HG02623 (cell line): ENCODE data around the gene KCNT1.

Source experiments
- ATAC-seq: cut with Tn5 transposase; IDR thresholded peaks from one replicate; pipeline ENCODE4 v1.9.1; 2021; ENCODE audit warnings: moderate library complexity; ENCODE audit not compliant: unreplicated experiment

The KCNT1 gene

DNA sequence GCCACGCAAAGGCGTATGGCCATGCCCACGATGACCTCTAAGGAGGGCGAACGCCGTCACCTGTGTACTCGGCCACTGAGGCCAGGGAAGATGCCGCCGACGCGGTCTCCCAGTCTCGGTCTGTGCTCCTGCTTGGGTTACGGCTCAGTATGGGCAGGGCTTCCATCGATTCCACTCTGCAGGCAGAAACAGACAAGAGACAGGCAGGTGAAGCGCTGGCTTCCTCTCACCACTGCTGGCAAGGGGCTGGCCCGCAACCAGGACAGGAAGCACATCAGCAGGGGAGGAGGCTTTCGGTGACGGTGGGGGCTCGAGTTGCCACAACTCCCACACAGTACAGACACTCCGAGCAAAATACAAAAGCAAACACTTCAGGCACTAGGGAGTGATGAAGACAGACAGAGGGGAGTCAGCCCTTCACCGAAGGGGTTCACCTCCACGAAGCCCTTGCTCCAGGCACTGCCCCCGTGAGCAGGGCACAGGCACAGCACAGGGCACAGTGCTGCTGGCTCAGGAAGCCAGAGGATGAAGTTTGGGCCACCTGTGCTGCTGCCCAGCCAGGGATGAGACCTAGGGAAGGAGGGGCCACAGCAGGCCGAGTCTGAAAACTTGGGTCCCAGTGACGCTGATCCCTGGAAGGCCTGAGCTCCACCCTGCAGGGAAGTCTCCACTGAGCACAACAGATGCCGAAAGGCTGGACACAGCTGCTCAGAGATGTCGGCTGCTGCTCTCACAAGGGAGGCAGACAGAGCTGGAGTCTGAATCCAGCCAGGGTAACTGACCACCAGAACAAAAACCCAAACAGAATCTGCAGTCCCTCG, 114.1 kb downstream of the KCNT1 start:
- no peak for ATAC-seq

DNA sequence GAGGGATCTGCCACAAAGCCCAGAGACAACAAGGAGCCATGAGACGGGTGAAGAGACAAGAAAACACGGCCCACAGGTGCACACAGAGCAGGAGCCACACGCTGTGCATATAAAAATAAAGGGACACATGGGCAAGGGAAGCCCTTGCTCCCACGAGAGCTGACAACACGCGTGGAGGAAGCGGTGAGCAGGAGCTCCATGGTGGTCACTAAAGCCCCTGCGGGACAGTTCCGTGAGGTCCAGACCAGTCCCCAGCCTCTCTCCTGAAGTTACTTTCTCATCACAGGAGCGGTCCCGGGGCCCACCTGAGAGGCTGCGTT, 114.6 kb downstream of the KCNT1 start:
- ATAC-seq: no peak

DNA sequence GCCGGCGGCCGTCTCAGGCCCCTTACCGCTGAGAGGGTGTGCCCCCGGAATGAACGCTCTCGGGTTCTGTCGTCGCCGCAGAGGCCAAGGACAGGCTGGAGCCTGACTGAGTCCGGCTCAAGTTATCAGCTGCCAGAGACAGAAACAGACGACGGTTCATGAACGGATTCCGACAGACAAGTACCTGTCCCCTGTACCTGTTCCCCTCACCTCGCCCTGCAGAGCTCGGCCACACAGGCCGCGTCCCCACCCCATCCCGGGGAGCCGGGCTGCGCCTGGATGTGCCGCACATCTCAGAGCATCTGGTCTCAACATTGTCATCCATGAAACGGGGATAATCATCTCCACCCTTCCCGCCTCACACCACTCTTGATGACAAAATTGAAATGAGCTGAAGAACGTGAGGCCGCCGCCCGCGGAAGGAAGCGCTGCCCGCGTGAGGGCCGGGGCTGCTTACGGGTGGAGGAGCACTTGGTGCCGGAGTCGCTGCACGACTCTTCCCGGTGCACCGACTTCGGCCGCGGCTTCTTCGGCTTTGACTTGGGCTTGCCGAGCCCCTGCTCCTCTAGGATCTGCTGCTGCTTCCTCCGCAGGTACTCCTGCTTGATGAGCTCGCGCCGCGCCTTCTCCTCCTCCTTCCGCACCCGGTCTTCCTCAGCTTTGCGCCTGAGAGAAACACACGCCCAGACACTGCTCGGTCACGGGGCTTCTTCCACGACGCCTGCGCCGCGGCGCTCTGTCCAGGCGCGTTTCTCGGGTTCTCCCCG, 116.1 kb downstream of the KCNT1 start:
- no peak for ATAC-seq

- no peak for ATAC-seq
Observed at GRCh38 chr9:135818718-135819475, 116.9 kb downstream of the KCNT1 start.

- no peak for ATAC-seq
Observed at GRCh38 chr9:135819905-135820304, 117.9 kb downstream of the KCNT1 start.

GRCh38 chr9:135820661-135821060, 118.7 kb downstream of the KCNT1 start:
- no peak for ATAC-seq

DNA sequence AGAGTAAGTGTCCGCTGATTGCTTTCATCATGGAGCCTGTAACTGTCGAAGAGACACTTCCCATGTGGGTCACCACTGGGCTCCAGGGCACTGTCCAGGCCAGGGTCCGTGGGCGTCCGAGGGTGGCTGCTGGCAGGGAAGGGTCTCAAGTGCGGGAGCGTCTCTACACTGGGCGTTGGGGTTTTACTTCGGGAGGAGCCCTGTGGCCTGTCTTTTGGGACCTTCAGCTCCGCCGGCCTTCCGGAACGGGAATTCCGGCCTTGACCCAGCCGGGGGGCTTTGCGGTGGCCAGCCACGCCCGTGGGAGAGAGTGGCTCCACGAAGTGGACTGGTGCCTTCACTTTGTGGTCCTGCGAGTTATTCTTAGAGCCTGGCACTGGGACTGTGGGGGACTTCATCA, 119.1 kb downstream of the KCNT1 start:
- no peak for ATAC-seq

GRCh38 chr9:135821733-135822373, 119.9 kb downstream of the KCNT1 start:
- ATAC-seq: no peak

GRCh38 chr9:135822374-135822755, 120.4 kb downstream of the KCNT1 start:
- ATAC-seq: no peak

DNA sequence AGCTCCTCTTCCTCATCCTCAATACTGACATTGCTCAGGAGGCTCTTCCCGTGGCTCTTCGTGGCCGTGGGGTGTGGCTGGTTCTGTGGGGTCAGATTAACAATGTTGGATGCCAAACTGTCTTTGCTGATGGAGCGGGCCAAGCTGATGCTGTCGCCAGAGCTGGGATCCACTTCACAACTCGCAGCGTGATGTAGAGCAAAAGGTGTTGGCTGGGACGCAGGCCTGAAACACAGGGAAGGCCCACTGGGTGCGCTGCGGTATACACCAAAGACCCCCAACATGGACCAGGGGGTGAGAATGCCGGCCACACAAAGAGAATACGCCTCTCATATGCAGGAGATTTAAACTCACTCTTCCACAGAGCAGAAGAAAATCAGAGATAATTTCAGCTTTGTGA, 121.1 kb downstream of the KCNT1 start:
- ATAC-seq: no peak

DNA sequence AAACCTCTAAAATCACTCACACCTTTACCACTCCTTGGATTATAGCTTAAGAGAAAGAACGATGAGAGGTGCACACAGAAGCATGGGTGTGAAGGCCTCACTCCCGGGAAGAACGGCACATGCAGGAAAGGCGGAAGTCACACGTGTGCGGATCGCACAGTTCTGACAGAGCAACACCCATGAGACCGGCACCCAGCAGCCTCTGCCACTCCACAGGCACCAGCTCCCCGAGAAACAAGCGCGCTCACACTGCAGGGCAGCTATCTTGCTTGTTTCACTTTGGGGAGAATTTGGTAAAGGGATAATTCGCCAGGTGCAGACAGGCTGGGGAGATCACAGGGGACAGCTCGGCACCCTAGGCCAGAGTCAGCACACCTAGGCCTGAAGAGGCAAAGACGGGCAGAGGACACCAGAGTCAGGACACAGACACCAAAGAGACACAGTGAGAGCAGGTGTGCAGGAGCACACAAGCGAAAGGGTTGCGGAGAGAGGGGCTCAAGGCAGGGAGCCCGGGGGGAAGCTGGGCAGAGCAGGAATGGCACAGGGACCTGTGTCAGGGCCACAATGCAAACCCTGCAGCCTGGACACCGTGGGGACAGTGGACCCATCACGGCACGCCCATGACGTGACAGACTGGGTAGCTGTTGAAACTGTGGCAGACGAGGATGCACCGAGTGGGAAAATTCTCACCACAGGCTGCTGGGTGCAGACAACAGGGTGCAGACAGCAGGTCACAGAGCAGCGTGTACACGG, 123.6 kb downstream of the KCNT1 start:
- no peak for ATAC-seq

DNA sequence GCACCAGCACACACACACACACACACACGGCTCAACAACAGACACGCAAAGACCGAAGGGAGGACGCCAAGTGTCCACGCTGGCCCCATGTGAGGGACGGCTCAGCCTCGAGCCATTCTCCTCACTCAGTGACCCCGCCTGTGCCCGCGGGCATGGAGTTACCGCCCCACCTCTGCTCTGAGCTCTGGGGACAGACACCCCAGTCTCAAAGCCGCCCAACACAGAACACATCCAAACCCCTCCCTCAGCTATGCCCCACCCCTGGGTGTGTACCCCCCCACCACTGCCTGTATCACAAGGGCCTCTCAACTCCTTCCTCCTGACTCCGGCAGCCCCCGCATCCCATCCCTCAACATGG, 124.2 kb downstream of the KCNT1 start:
- ATAC-seq: no peak

- no peak for ATAC-seq
Observed at GRCh38 chr9:135827301-135827700, 125.3 kb downstream of the KCNT1 start.

DNA sequence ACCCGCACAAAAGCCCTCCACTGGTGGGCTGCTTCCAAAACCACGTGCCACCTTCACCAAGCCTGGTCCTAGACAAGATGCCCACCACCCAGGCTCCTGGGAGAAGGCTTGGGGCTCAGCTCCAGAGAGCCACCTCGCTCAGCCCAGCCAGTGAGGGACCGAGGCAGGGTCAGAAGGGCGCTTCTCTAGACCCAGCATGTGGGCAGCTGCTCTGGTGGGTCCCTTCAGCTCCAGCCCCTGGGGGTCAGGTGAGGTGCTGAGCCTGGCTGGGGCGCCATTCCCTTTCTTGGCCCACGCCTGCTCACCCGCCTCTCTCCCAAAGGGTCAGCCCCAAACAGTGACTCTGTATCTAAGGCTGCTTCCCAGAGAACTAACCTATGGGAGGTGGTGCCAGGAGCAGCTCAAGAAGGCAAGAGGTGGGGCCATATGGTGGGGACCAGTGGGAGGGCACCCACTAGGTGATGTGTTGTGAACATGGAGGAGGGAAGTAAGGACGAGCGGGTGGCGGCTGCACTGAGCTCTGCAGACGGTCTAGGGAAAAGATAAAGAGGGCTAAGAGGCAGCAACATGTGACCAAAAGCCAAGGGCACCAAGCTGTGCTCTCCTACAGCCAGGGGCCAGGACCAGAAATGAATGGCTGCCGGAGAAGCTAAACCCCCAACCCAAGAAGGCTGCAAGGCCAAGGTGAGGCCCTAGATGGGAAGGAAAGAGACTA, 126.0 kb downstream of the KCNT1 start:
- ATAC-seq: no peak

DNA sequence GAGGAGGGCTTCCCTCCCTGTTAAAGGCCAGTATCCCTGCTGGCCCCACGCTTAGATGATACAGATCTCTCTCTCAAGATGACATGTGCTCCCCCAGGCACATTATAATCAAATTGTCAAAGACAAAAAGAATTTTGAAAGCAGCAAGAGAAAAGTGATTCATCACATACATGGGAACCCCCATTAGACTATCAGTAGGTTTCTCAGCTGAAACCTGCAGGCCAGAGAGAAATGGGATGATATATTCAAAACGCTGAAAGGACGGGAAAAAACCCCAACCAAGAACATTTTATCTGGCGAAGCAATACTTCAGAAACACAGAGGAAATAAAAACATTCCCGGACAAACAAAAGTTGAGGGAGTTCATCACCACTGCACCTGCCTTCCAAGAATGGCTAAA, 126.7 kb downstream of the KCNT1 start:
- ATAC-seq: no peak

DNA sequence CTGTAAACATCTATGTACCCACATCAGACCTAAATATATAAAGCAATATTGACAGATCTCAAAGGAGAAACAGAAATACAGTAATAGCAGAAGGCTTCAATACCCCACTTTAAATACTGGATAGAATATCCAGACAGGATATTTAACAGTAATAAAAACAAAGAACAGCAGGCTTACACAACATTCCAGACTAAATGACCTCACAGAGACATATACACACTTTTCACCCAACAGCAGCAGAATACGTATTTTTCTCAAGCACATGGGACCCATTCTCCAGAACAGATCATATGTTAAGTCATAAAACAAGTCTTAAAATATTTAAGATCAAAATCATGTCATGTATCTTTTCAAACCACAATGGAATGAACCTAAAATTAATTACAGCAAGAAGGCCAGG, 128.5 kb downstream of the KCNT1 start:
- no peak for ATAC-seq

- no peak for ATAC-seq
Observed at GRCh38 chr9:135833864-135834263, 131.9 kb downstream of the KCNT1 start.

- ATAC-seq: no peak
Observed at GRCh38 chr9:135835131-135835530, 133.1 kb downstream of the KCNT1 start.

DNA sequence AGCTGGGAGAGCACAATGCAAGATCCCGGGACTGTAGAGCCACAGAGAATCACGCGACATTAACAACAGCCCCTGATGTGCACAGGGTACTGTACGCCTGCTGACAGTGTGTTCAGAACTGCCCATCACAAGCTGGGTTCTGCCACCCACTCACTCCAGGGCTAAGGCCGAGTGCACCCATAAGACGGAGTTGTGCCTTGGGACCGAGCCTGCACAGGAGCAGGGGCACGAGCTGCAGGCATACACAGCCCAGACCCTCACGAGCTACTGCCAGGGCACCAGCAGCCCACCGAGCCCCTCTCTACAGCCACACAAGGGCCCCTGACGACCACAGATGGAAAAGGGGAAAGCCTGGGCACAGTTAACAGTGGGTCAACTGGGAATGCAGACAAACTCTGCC, 137.5 kb downstream of the KCNT1 start:
- ATAC-seq: no peak

- ATAC-seq: no peak
Observed at GRCh38 chr9:135840107-135840506, 138.1 kb downstream of the KCNT1 start.
